HepG2 (cell line): ENCODE measurements around the gene HS3ST2. TPM values are rescaled to one million over a fixed set of nuclear protein-coding genes. Genes with fewer than 3 reads are reported as not detected.

ENCODE experiments used
- ATAC-seq: fragments of 200-7000 bp; cut with Tn5 transposase; 3 replicates; pipeline ENCODE4 v1.9.1; 2020; ENCODE audit warnings: mild to moderate bottlenecking, moderate library complexity
- BruUV-seq: library from RNA; stranded (reverse); fragments of 400-500 nt; replicated peaks from 2 replicates; lab custom pipeline; 2021; lab: Mats Ljungman, UMichigan
- CTCF ChIA-PET: fragments of 300-600 bp; formaldehyde crosslinking; extraction: SDS; loops from one replicate; lab custom pipeline; 2021; ENCODE audit warnings: low total read pairs, inconsistent platforms, low intra/inter-chr PET ratio; lab: Yijun Ruan, JAX
- POLR2A ChIA-PET: fragments of 350-600 bp; sonication (Branson Sonifier 250); formaldehyde crosslinking; loops from one replicate; lab custom pipeline; 2020; ENCODE audit warnings: antibody characterized with exemption, inconsistent platforms; lab: Yijun Ruan, JAX
- DNase-seq: peaks from one replicate; pipeline ENCODE4 v3.0.0-alpha.2; 2015; ENCODE audit warnings: low spot score
- FAIRE-seq: peaks from 3 replicates; lab custom pipeline; 2011; peaks lifted over from hg19 to GRCh38; lab: Jason Lieb, UNC
- H2AFZ ChIP-seq: one replicate; pipeline ENCODE4 v1.6.1; 2011; ENCODE audit warnings: low read length, inconsistent platforms
- H3K27ac ChIP-seq: fragments of 300-600 bp; 3 replicates; pipeline ENCODE4 v1.8.0; 2011; ENCODE audit warnings: mixed run types, mild to moderate bottlenecking, mixed read lengths, low read length, inconsistent platforms; ENCODE audit not compliant: insufficient read depth; ENCODE audit errors: extremely low read length
- H3K27me3 ChIP-seq, 2 experiments: fragments of 200-600 bp in 1 of 2; 2 replicates in 1 of 2; 3 replicates in 1 of 2; pipeline versions ENCODE4 v1.6.0 to v1.8.0; 2011; ENCODE audit warnings: low read length in 2 of 2, mild to moderate bottlenecking in 2 of 2, moderate library complexity in 2 of 2, inconsistent platforms in 1 of 2; ENCODE audit not compliant: insufficient read depth in 2 of 2, control insufficient read depth in 1 of 2
- H3K36me3 ChIP-seq, 2 experiments: fragments of 200-600 bp in 1 of 2; replicated peaks in 1 of 2; 2 replicates in 1 of 2; 3 replicates in 1 of 2; pipeline versions ENCODE4 v1.5.1 to v1.8.0; 2011; ENCODE audit warnings: low read length in 2 of 2, inconsistent platforms in 1 of 2; ENCODE audit not compliant: insufficient read depth in 2 of 2, control insufficient read depth in 1 of 2
- H3K4me1 ChIP-seq: 2 replicates; pipeline ENCODE4 v1.5.1; 2012; ENCODE audit warnings: low read length, inconsistent platforms; ENCODE audit not compliant: insufficient read depth
- H3K4me2 ChIP-seq: 2 replicates; pipeline ENCODE4 v1.6.0; 2011; ENCODE audit warnings: low read depth, low read length, inconsistent platforms
- H3K4me3 ChIP-seq, 3 experiments: fragments of 200-600 bp in 1 of 3; sonication (generic), shearing (Covaris generic) in 1 of 3; replicated peaks in 1 of 3; 2 replicates each; pipeline ENCODE4 v1.5.1; 2011 to 2016; ENCODE audit warnings: low read length in 3 of 3, inconsistent platforms in 2 of 3, low read depth in 2 of 3, mild to moderate bottlenecking in 2 of 3, control low read depth in 1 of 3, mixed read lengths in 1 of 3; ENCODE audit not compliant: insufficient read depth in 1 of 3
- H3K79me2 ChIP-seq: one replicate; pipeline ENCODE4 v1.6.1; 2011; ENCODE audit warnings: low read length, inconsistent platforms; ENCODE audit not compliant: insufficient read depth
- H3K9ac ChIP-seq: 2 replicates; pipeline ENCODE4 v1.6.0; 2011; ENCODE audit warnings: mild to moderate bottlenecking, low read depth, low read length, inconsistent platforms; ENCODE audit not compliant: insufficient read depth
- H3K9me3 ChIP-seq: 2 replicates; pipeline ENCODE4 v1.5.1; 2012; ENCODE audit warnings: mild to moderate bottlenecking, low read length
- H4K20me1 ChIP-seq: 2 replicates; pipeline ENCODE4 v1.6.0; 2011; ENCODE audit warnings: inconsistent platforms, mild to moderate bottlenecking, low read length, moderate library complexity; ENCODE audit not compliant: insufficient read depth
- ARID3A ChIP-seq: IDR thresholded peaks from 2 replicates; pipeline ENCODE4 v1.6.1; 2012; ENCODE audit warnings: low read depth, low read length, improper control_type of control experiment
- FOSL1 ChIP-seq: sonication (generic); formaldehyde crosslinking; IDR thresholded peaks from 2 replicates; pipeline ENCODE4 v1.9.0; 2021; ENCODE audit warnings: missing genetic modification reagents, borderline replicate concordance
- HDAC2 ChIP-seq: sonication (generic); formaldehyde crosslinking; IDR thresholded peaks from 2 replicates; pipeline ENCODE4 v1.4.0; 2020; ENCODE audit warnings: missing genetic modification reagents
- KDM1A ChIP-seq: IDR thresholded peaks from 2 replicates; pipeline ENCODE4 v1.6.1; 2016; ENCODE audit warnings: missing compliant biosample characterization
- PITX1 ChIP-seq: sonication (generic); formaldehyde crosslinking; IDR thresholded peaks from 2 replicates; pipeline ENCODE4 v1.5.1; 2020; ENCODE audit warnings: mild to moderate bottlenecking, missing genetic modification reagents
- RFX5 ChIP-seq: IDR thresholded peaks from 2 replicates; pipeline ENCODE4 v1.6.1; 2011; ENCODE audit warnings: low read depth, low read length, improper control_type of control experiment
- RORA ChIP-seq: sonication (generic); formaldehyde crosslinking; IDR thresholded peaks from 2 replicates; pipeline ENCODE4 v1.5.0; 2020; ENCODE audit warnings: mild to moderate bottlenecking, missing genetic modification reagents, moderate library complexity
- SETDB1 ChIP-seq: sonication (generic); formaldehyde crosslinking; IDR thresholded peaks from 2 replicates; pipeline ENCODE4 v1.5.1; 2020; ENCODE audit warnings: missing genetic modification reagents, mild to moderate bottlenecking, borderline replicate concordance
- SMC3 ChIP-seq: IDR thresholded peaks from 2 replicates; pipeline ENCODE4 v1.6.1; 2011; ENCODE audit warnings: low read length, improper control_type of control experiment
- SMYD3 ChIP-seq: sonication (generic); formaldehyde crosslinking; IDR thresholded peaks from 2 replicates; pipeline ENCODE4 v1.8.1; 2023; ENCODE audit warnings: mild to moderate bottlenecking, missing genetic modification reagents
- SOX5 ChIP-seq: IDR thresholded peaks from 2 replicates; pipeline ENCODE4 v1.6.1; 2016; ENCODE audit warnings: borderline replicate concordance
- ZNF124 ChIP-seq: sonication (generic); formaldehyde crosslinking; IDR thresholded peaks from 2 replicates; pipeline ENCODE4 v1.4.0; 2020; ENCODE audit warnings: missing genetic modification reagents
- ZNF276 ChIP-seq: sonication (generic); formaldehyde crosslinking; IDR thresholded peaks from 2 replicates; pipeline ENCODE4 v1.4.0; 2020; ENCODE audit warnings: mild to moderate bottlenecking, low read depth, missing genetic modification reagents
- ZNF280D ChIP-seq: sonication (generic); formaldehyde crosslinking; IDR thresholded peaks from 2 replicates; pipeline ENCODE4 v1.5.1; 2020; ENCODE audit warnings: mild to moderate bottlenecking, missing genetic modification reagents
- ZNF549 ChIP-seq: sonication (generic); formaldehyde crosslinking; IDR thresholded peaks from 2 replicates; pipeline ENCODE4 v1.5.0; 2020; ENCODE audit warnings: missing genetic modification reagents
- WGBS: methylation state at CpG from one replicate; pipeline ENCODE4 v1.1.6; 2017; ENCODE audit warnings: low lambda C conversion rate; 5-methylcytosine and 5-hydroxymethylcytosine counted together
- in situ Hi-C: cut with HindIII; loops from 2 replicates; pipeline ENCODE4 v1.10.0; 2017; ENCODE audit warnings: low pct_unique_long_range_greater_than_20kb; ENCODE audit not compliant: extremely low pct_ligation_motif_present
- intact Hi-C: fragments of 100-400 bp; cut with micrococcal nuclease; formaldehyde crosslinking; loops from one replicate; pipeline ENCODE4 v1.10.0; 2022; ENCODE audit not compliant: unreplicated experiment
- polyA plus RNA-seq, 8 experiments: library from polyadenylated mRNA; depleted of rRNA in 3 of 8; stranded (reverse) in 7 of 8; unstranded in 1 of 8; fragments of >200 nt; fragmentation: Illumina TruSeq in 4 of 8; extraction: Trizol in 4 of 8; gene quantifications; 2 replicates each; pipeline versions ENCODE4 v1.2.1 to v1.2.3, GENCODE V29; 2011 to 2016; ENCODE audit warnings: low read depth in 4 of 8, missing spikeins in 1 of 8, mixed read lengths in 1 of 8; ENCODE audit not compliant: insufficient read depth in 1 of 8
- total RNA-seq, 5 experiments: library from RNA; depleted of rRNA; stranded (reverse); fragments of >200 nt; fragmentation: Illumina TruSeq; extraction: Trizol; gene quantifications; 2 replicates each; pipeline ENCODE4 v1.2.3, GENCODE V29; 2016; ENCODE audit warnings: low read depth in 1 of 5
- TF ChIP-seq, protein P1 (sequence below): IDR thresholded peaks from 2 replicates; pipeline ENCODE4 v1.6.1; 2016; ENCODE audit warnings: missing biosample characterization, missing genetic modification reagents, low read depth

Gene HS3ST2
- total and polyA plus RNA-seq, 2 of the 13 experiments (the other 11 are each of a cell fraction or from before 2014, with no cell fraction given) = not detected

DNA sequence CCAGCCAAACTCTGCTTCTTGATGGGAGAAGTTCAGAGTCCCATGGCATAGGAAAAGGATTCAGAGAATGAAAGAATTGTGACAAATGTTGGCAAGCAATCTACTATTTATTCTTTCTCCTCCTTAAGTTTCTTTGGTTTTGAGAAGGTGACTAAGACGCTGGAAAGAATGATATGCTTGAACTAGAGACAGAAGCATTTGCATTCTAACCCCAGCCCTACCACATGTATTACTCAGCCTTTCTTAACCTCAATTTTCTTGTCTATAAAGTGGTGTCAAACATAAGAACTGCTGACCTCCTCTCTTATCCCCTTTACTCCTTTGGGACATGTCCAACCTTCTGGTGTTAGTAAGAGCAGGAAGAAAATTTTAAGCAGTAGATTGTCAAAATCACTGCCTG is 124.7 kb downstream of the HS3ST2 start:
- Histone ChIP-seq H3K4me1 (no peaks in the 10 kb centered on the region), H3K9ac (no peak overlapping the region), H3K4me3 (no peak overlapping the region), H2AFZ (no peak overlapping the region), H3K4me2 (no peak overlapping the region), H4K20me1 (no peaks in the 10 kb centered on the region), H3K36me3 (no peaks in the 10 kb centered on the region), H3K27ac (no peak overlapping the region), H3K79me2 (no peaks in the 10 kb centered on the region), H3K9me3 (no peaks in the 10 kb centered on the region), H3K27me3 (peaks cover 0 to 11% of the 10 kb centered on the region in 2 experiments; a peak in 2 of 5 replicates)
- no TSS peak for BruUV-seq
- no peak for ATAC-seq
- in situ Hi-C loops = no loop called here
- no peak for FAIRE-seq
- intact Hi-C loops = no loop called here
- DNase-seq = no peak
- 2% methylated on average over 1 of the region's 1 CpG for WGBS
- POLR2A ChIA-PET = no interaction called here
- CTCF ChIA-PET = no interaction called here
- TF ChIP-seq, protein P1, sequence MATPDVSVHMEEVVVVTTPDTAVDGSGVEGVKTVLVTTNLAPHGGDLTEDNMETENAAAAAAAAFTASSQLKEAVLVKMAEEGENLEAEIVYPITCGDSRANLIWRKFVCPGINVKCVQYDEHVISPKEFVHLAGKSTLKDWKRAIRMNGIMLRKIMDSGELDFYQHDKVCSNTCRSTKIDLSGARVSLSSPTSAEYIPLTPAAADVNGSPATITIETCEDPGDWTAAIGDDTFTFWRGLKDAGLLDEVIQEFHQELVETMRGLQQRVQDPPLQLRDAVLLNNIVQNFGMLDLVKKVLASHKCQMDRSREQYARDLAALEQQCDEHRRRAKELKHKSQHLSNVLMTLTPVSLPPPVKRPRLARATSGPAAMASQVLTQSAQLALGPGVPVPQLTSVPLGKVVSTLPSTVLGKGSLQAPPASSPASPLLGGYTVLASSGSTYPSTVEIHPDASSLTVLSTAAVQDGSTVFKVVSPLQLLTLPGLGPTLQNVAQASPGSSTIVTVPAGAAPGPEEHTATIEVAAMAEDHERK = no peak
- no peak for TF ChIP-seq ZNF276 (CRISPR knock-in tag)
- TF ChIP-seq SETDB1 (CRISPR knock-in tag) = no peak
- no peak for TF ChIP-seq RORA (CRISPR knock-in tag)
- TF ChIP-seq HDAC2 (CRISPR knock-in tag) = no peak
- no peak for TF ChIP-seq SMC3
- TF ChIP-seq ARID3A = no peak
- no peak for TF ChIP-seq ZNF280D
- TF ChIP-seq ZNF124 (CRISPR knock-in tag) = no peak
- TF ChIP-seq RFX5 = no peak
- no peak for TF ChIP-seq ZNF549 (CRISPR knock-in tag)
- no peak for TF ChIP-seq FOSL1
- TF ChIP-seq KDM1A (CRISPR knock-in tag) = no peak
- TF ChIP-seq SMYD3 = no peak
- no peak for TF ChIP-seq PITX1
- TF ChIP-seq SOX5 (CRISPR knock-in tag) = no peak
